Activated CD4-positive, alpha-beta T cell treated with anti-CD3 and anti-CD28 coated beads, Interleukin-2, amount 50 U/mL, for 16 hours (primary cell): ENCODE data around the gene IL10RA.
"Not testable (repeated sequence)": the region's sequence is repeated elsewhere in the genome, so short reads cannot be mapped to it uniquely, and the experiment has no call there.

ENCODE experiments used
- DNase-seq: peaks from one replicate; pipeline ENCODE4 v3.0.0-alpha.2; 2020

IL10RA gene

GRCh38 chr11:117962826-117963225 lies 23.4 kb upstream of the IL10RA start:
- no peak for DNase-seq

GRCh38 chr11:117966908-117967307 lies 19.3 kb upstream of the IL10RA start:
- no peak for DNase-seq

GRCh38 chr11:117969160-117969991 lies 16.8 kb upstream of the IL10RA start:
- DNase-seq: no peak

GRCh38 chr11:117970400-117971024 lies 15.7 kb upstream of the IL10RA start:
- peak; percentile 72 for DNase-seq

GRCh38 chr11:117972044-117972443 lies 14.2 kb upstream of the IL10RA start:
- no peak for DNase-seq

- DNase-seq: no peak
Measured at GRCh38 chr11:117972629-117973502, 13.3 kb upstream of the IL10RA start.

- no peak for DNase-seq
Measured at GRCh38 chr11:117973503-117973860, 12.7 kb upstream of the IL10RA start.

GRCh38 chr11:117976445-117976844 lies 9.7 kb upstream of the IL10RA start:
- DNase-seq: no peak

- DNase-seq: no peak
Measured at GRCh38 chr11:117977029-117977428, 9.2 kb upstream of the IL10RA start.

- not testable (repeated sequence) for DNase-seq
Measured at GRCh38 chr11:117977612-117978264, 8.5 kb upstream of the IL10RA start.

GRCh38 chr11:117978291-117978910 lies 7.8 kb upstream of the IL10RA start:
- not testable (repeated sequence) for DNase-seq

GRCh38 chr11:117978991-117979390 lies 7.2 kb upstream of the IL10RA start:
- DNase-seq: no peak

- peak; percentile 47 for DNase-seq
Measured at GRCh38 chr11:117979481-117980211, 6.5 kb upstream of the IL10RA start.

GRCh38 chr11:117980280-117980679 lies 5.9 kb upstream of the IL10RA start:
- DNase-seq: no peak

- DNase-seq: no peak
Measured at GRCh38 chr11:117980720-117981119, 5.5 kb upstream of the IL10RA start.

GRCh38 chr11:117983163-117983475 lies 3.1 kb upstream of the IL10RA start:
- DNase-seq: no peak

GRCh38 chr11:117984476-117984875 lies 1.7 kb upstream of the IL10RA start:
- no peak for DNase-seq

- peak; percentile 93 for DNase-seq
Measured at GRCh38 chr11:117986981-117987574, 884 bp downstream of the IL10RA start.

GRCh38 chr11:117989351-117990102 lies 3.3 kb downstream of the IL10RA start:
- DNase-seq: no peak

- DNase-seq: no peak
Measured at GRCh38 chr11:117992136-117992535, 5.9 kb downstream of the IL10RA start.

- no peak for DNase-seq
Measured at GRCh38 chr11:117992620-117993019, 6.4 kb downstream of the IL10RA start.
